ENCODE data around the gene RALGAPA1. TPM values are rescaled to one million over a fixed set of nuclear protein-coding genes. Genes with fewer than 3 reads are reported as not detected.

RALGAPA1 gene
- total and polyA plus RNA-seq, 2 of the 13 experiments (the other 11 are each of a cell fraction or from before 2014, with no cell fraction given) = 65.0 to 89.2 TPM

DNA sequence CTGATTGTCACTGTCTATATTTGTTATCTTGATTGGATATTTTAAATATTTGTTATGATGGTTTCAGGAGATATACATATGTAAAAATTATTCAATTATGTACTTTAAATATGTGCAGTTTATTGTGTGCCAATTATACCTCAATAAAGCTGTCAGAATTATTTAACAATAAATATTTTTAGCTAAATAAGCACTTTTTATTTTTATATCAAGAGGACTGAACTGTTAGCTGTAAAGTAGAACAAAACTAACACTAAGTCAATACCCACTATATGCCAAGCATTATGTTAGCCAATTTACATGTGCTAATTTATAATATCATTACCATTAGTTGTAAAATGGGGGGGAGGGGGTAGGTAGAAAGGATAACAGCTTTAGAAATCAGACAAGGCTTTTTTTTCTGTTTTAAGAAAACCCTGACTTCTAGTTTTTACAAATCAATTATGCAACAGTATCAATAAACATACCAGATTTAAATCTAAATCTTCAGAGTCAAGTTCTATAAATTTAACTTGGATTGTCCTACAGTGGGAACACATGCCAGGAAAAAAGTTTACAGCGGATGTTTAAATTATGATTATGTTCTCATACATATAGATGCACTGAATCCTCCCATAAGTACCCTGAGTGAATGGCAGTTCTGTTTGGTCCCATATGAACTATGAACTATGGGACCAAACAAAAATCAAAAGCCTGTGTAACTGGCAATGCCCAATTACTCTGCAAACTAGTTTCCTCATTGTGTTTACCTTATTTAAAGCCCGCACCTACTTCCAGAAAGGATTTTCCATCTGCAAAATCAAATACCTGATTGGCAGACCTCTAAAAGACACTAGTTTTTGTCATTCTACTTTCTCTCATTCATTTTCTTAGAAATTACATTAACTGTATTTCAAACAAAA lies 2.8 kb downstream of the RALGAPA1 start (continued):
- TF ChIP-seq, protein P1, sequence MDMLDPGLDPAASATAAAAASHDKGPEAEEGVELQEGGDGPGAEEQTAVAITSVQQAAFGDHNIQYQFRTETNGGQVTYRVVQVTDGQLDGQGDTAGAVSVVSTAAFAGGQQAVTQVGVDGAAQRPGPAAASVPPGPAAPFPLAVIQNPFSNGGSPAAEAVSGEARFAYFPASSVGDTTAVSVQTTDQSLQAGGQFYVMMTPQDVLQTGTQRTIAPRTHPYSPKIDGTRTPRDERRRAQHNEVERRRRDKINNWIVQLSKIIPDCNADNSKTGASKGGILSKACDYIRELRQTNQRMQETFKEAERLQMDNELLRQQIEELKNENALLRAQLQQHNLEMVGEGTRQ (IDR thresholded peaks at IDR 0.05; ENCODE audit: low read depth, low read length) = no peak
- TF ChIP-seq, protein P1 (CRISPR knock-in tag; IDR thresholded peaks at IDR 0.05; ENCODE audit: borderline replicate concordance) = no peak
- TF ChIP-seq ZNF547 (CRISPR knock-in tag; IDR thresholded peaks at IDR 0.05) (no peak), NFYB (CRISPR knock-in tag; IDR thresholded peaks at IDR 0.05) (0 out of 2 replicates have a peak, but pooled peaks have one; percentile 13), ZNF230 (CRISPR knock-in tag; IDR thresholded peaks at IDR 0.05) (no peak), MIXL1 (CRISPR knock-in tag; IDR thresholded peaks at IDR 0.05) (peak; percentile 99), ZNF207 (IDR thresholded peaks at IDR 0.05; ENCODE audit: borderline replicate concordance) (no peak), SRSF4 (IDR thresholded peaks at IDR 0.05; ENCODE audit: low read depth, low read length, poor library complexity, severe bottlenecking) (no peak), SNRNP70 (IDR thresholded peaks at IDR 0.05; ENCODE audit: low read depth, low read length) (no peak), ZFP1 (CRISPR knock-in tag; IDR thresholded peaks at IDR 0.05) (peak; percentile 81), GFI1 (CRISPR knock-in tag; IDR thresholded peaks at IDR 0.05; ENCODE audit: borderline replicate concordance) (peak; percentile 94), DNMT1 (CRISPR knock-in tag; IDR thresholded peaks at IDR 0.05) (no peak)
- TF ChIP-seq, protein P2, sequence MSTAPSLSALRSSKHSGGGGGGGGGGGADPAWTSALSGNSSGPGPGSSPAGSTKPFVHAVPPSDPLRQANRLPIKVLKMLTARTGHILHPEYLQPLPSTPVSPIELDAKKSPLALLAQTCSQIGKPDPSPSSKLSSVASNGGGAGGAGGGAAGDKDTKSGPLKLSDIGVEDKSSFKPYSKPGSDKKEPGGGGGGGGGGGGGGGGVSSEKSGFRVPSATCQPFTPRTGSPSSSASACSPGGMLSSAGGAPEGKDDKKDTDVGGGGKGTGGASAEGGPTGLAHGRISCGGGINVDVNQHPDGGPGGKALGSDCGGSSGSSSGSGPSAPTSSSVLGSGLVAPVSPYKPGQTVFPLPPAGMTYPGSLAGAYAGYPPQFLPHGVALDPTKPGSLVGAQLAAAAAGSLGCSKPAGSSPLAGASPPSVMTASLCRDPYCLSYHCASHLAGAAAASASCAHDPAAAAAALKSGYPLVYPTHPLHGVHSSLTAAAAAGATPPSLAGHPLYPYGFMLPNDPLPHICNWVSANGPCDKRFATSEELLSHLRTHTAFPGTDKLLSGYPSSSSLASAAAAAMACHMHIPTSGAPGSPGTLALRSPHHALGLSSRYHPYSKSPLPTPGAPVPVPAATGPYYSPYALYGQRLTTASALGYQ (CRISPR knock-in tag; IDR thresholded peaks at IDR 0.05) = peak; percentile 97
- TF ChIP-seq, protein P3, sequence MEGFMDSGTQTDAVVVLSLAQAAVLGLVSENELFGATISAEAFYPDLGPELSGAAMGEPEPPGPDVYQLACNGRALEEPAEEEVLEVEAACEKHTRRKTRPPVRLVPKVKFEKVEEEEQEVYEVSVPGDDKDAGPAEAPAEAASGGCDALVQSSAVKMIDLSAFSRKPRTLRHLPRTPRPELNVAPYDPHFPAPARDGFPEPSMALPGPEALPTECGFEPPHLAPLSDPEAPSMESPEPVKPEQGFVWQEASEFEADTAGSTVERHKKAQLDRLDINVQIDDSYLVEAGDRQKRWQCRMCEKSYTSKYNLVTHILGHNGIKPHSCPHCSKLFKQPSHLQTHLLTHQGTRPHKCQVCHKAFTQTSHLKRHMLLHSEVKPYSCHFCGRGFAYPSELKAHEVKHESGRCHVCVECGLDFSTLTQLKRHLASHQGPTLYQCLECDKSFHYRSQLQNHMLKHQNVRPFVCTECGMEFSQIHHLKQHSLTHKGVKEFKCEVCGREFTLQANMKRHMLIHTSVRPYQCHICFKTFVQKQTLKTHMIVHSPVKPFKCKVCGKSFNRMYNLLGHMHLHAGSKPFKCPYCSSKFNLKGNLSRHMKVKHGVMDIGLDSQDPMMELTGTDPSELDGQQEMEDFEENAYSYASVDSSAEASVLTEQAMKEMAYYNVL (CRISPR knock-in tag; IDR thresholded peaks at IDR 0.05; ENCODE audit: borderline replicate concordance) = no peak
- TF ChIP-seq, protein P4, sequence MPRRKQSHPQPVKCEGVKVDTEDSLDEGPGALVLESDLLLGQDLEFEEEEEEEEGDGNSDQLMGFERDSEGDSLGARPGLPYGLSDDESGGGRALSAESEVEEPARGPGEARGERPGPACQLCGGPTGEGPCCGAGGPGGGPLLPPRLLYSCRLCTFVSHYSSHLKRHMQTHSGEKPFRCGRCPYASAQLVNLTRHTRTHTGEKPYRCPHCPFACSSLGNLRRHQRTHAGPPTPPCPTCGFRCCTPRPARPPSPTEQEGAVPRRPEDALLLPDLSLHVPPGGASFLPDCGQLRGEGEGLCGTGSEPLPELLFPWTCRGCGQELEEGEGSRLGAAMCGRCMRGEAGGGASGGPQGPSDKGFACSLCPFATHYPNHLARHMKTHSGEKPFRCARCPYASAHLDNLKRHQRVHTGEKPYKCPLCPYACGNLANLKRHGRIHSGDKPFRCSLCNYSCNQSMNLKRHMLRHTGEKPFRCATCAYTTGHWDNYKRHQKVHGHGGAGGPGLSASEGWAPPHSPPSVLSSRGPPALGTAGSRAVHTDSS (CRISPR knock-in tag; conservative IDR thresholded peaks at IDR 0.05) = no peak
- TF ChIP-seq, protein P5, sequence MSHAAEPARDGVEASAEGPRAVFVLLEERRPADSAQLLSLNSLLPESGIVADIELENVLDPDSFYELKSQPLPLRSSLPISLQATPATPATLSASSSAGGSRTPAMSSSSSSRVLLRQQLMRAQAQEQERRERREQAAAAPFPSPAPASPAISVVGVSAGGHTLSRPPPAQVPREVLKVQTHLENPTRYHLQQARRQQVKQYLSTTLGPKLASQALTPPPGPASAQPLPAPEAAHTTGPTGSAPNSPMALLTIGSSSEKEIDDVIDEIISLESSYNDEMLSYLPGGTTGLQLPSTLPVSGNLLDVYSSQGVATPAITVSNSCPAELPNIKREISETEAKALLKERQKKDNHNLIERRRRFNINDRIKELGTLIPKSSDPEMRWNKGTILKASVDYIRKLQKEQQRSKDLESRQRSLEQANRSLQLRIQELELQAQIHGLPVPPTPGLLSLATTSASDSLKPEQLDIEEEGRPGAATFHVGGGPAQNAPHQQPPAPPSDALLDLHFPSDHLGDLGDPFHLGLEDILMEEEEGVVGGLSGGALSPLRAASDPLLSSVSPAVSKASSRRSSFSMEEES (CRISPR knock-in tag; IDR thresholded peaks at IDR 0.05) = peak; percentile 77; the same call in 1 of the 2 replicates
- TF ChIP-seq, protein P6, sequence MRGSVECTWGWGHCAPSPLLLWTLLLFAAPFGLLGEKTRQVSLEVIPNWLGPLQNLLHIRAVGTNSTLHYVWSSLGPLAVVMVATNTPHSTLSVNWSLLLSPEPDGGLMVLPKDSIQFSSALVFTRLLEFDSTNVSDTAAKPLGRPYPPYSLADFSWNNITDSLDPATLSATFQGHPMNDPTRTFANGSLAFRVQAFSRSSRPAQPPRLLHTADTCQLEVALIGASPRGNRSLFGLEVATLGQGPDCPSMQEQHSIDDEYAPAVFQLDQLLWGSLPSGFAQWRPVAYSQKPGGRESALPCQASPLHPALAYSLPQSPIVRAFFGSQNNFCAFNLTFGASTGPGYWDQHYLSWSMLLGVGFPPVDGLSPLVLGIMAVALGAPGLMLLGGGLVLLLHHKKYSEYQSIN (CRISPR knock-in tag; IDR thresholded peaks at IDR 0.05; ENCODE audit: borderline replicate concordance) = no peak
